IMR-90 (cell line): Measurements from ENCODE around the gene CSF1.

Experiments used
- CEBPB ChIP-seq: IDR thresholded peaks from 2 replicates; pipeline ENCODE4 v1.6.1; 2012; ENCODE audit warnings: low read depth, low read length, improper control_type of control experiment
- MAZ ChIP-seq: IDR thresholded peaks from 2 replicates; pipeline ENCODE4 v1.6.1; 2012; ENCODE audit warnings: low read depth, mild to moderate bottlenecking, low read length, improper control_type of control experiment, moderate library complexity, borderline replicate concordance
- POLR2A ChIP-seq: IDR thresholded peaks from 2 replicates; pipeline ENCODE4 v1.6.1; 2012; ENCODE audit warnings: mild to moderate bottlenecking, low read depth, low read length
- TF ChIP-seq, protein P1 (sequence below): conservative IDR thresholded peaks from 2 replicates; pipeline ENCODE4 v1.5.1; 2012; ENCODE audit warnings: mild to moderate bottlenecking, low read depth, low read length, improper control_type of control experiment

DNA sequence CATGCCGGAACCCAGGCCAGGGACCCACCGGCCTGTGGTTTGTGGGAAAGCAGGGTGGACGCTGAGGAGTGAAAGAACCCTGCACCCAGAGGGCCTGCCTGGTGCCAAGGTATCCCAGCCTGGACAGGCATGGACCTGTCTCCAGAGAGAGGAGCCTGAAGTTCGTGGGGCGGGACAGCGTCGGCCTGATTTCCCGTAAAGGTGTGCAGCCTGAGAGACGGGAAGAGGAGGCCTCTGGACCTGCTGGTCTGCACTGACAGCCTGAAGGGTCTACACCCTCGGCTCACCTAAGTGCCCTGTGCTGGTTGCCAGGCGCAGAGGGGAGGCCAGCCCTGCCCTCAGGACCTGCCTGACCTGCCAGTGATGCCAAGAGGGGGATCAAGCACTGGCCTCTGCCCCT lies 18.5 kb downstream of the CSF1 start:
- TF ChIP-seq, protein P1, sequence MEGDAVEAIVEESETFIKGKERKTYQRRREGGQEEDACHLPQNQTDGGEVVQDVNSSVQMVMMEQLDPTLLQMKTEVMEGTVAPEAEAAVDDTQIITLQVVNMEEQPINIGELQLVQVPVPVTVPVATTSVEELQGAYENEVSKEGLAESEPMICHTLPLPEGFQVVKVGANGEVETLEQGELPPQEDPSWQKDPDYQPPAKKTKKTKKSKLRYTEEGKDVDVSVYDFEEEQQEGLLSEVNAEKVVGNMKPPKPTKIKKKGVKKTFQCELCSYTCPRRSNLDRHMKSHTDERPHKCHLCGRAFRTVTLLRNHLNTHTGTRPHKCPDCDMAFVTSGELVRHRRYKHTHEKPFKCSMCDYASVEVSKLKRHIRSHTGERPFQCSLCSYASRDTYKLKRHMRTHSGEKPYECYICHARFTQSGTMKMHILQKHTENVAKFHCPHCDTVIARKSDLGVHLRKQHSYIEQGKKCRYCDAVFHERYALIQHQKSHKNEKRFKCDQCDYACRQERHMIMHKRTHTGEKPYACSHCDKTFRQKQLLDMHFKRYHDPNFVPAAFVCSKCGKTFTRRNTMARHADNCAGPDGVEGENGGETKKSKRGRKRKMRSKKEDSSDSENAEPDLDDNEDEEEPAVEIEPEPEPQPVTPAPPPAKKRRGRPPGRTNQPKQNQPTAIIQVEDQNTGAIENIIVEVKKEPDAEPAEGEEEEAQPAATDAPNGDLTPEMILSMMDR: no peak
- TF ChIP-seq POLR2A: no peak
- TF ChIP-seq MAZ: no peak
- no peak for TF ChIP-seq CEBPB
